Body of pancreas (tissue), 4 donors: Measurements from ENCODE around the gene WIPF2.

Source experiments
- CTCF ChIP-seq, 7 experiments: fragments of 450-650 bp in 4 of 7; fragments of 200-600 bp in 3 of 7; sonication (generic) in 3 of 7; IDR thresholded peaks; one replicate each; pipeline ENCODE4 v1.5.1; 2016 to 2019; ENCODE audit warnings: antibody characterized with exemption in 7 of 7
- POLR2A ChIP-seq, 3 donors: fragments of 450-650 bp; IDR thresholded peaks; one replicate each; pipeline ENCODE4 v1.6.1; 2016; ENCODE audit warnings: antibody characterized with exemption in 3 of 3, mild to moderate bottlenecking in 2 of 3

DNA sequence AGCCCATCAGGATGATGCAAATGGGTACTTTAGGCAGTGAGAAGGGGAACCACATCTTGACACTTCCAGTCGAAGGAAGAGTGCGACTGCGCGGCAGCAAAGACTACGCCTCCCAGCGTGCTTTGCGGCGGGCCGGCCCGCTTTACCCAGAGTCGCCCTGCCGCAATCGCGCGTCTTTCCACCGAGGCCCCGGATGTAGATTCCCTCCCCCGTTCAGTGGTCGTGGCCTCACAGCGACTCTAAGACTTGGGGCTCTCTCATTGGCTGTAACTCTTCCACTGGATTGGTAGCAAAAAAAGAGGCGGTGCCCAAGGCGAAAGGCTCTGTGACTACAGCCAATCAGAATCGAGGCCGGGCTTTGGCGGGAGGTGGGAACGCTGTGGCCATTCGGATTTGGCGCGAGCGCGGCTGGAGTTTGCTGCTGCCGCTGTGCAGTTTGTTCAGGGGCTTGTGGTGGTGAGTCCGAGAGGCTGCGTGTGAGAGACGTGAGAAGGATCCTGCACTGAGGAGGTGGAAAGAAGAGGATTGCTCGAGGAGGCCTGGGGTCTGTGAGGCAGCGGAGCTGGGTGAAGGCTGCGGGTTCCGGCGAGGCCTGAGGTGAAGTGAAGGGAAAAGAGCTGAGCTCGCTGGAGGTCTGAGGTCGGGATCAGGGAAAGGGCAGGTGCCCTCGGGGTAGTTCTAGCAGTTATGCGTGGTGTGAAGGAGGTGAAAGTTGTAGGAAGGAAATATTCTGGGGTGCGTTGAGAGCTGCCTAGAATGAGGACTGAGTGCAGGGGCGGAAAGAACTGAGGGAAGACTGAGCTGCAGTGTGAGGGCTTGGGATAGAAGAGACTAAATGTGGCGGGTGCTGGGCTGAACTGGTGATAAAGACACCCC, 68.6 kb downstream of the WIPF2 start, which contains the start of gene CDC6:
- TF ChIP-seq CTCF (IDR thresholded peaks at IDR 0.05), result peak in 1 of 7 experiments; percentile 10
- peak in 2 of 3 donors; percentile 40 to 52 for TF ChIP-seq POLR2A (IDR thresholded peaks at IDR 0.05)
